Measurements from ENCODE around the gene NDUFV1.

GRCh38 chr11:67588136-67588503 lies 18.6 kb upstream of the NDUFV1 start:
- TF ChIP-seq CTCF (IDR thresholded peaks at IDR 0.05) (no peak), POLR2A (IDR thresholded peaks at IDR 0.05) (no peak)

All from right lobe of liver (tissue), 4 donors.